GM23338 (cell line): ENCODE results near the gene FLOT1. TPM values are rescaled to one million over a fixed set of nuclear protein-coding genes. Genes with fewer than 3 reads are reported as not detected.

Experiments used
- ATAC-seq: fragments of 200-7000 bp; cut with Tn5 transposase; 3 replicates; pipeline ENCODE4 v1.9.1; 2020
- DNase-seq: peaks from one replicate; pipeline ENCODE4 v3.0.0-alpha.2; 2015; ENCODE audit warnings: low spot score
- H2AFZ ChIP-seq: fragments of 200-600 bp; sonication (generic); 2 replicates; pipeline ENCODE4 v1.8.0; 2016; ENCODE audit warnings: antibody characterized with exemption, mild to moderate bottlenecking, moderate library complexity
- H3F3A ChIP-seq: fragments of 200-600 bp; sonication (generic); replicated peaks from 2 replicates; pipeline ENCODE4 v1.8.0; 2017; ENCODE audit warnings: antibody characterized with exemption, mixed run types, low read depth
- H3K27ac ChIP-seq: fragments of 200-600 bp; sonication (generic); 2 replicates; pipeline ENCODE4 v1.6.1; 2016; ENCODE audit warnings: low read depth
- H3K27me3 ChIP-seq: fragments of 200-600 bp; sonication (generic); 2 replicates; pipeline ENCODE4 v1.8.0; 2016; ENCODE audit warnings: mild to moderate bottlenecking, mixed run types, moderate library complexity; ENCODE audit not compliant: insufficient read depth
- H3K36me3 ChIP-seq: fragments of 200-600 bp; sonication (generic); 2 replicates; pipeline ENCODE4 v1.8.0; 2016; ENCODE audit warnings: mild to moderate bottlenecking; ENCODE audit not compliant: insufficient read depth
- H3K4me1 ChIP-seq: fragments of 200-600 bp; sonication (generic); 2 replicates; pipeline ENCODE4 v1.8.0; 2016; ENCODE audit warnings: mild to moderate bottlenecking, moderate library complexity; ENCODE audit not compliant: insufficient read depth
- H3K4me2 ChIP-seq: fragments of 200-600 bp; sonication (generic); 2 replicates; pipeline ENCODE4 v1.7.1; 2017; ENCODE audit warnings: mixed run types
- H3K4me3 ChIP-seq: fragments of 200-600 bp; sonication (generic); 2 replicates; pipeline ENCODE4 v1.6.1; 2016; ENCODE audit warnings: mixed run types
- H3K79me2 ChIP-seq: fragments of 200-600 bp; sonication (generic); replicated peaks from 2 replicates; pipeline ENCODE4 v1.8.0; 2017; ENCODE audit warnings: mild to moderate bottlenecking; ENCODE audit not compliant: insufficient read depth
- H3K9me2 ChIP-seq: fragments of 200-600 bp; sonication (generic); 2 replicates; pipeline ENCODE4 v1.8.0; 2017; ENCODE audit not compliant: insufficient read depth
- H4K20me1 ChIP-seq: fragments of 200-600 bp; sonication (generic); replicated peaks from 2 replicates; pipeline ENCODE4 v1.8.0; 2017; ENCODE audit warnings: mild to moderate bottlenecking; ENCODE audit not compliant: insufficient read depth
- H3K27ac Mint-ChIP-seq: 2 replicates; pipeline ENCODE4 v1.8.0; 2020; ENCODE audit warnings: inconsistent platforms, mild to moderate bottlenecking, moderate library complexity, mixed read lengths
- H3K27me3 Mint-ChIP-seq: 3 replicates; pipeline ENCODE4 v1.8.0; 2022; ENCODE audit warnings: low read depth, mild to moderate bottlenecking, moderate library complexity, mixed read lengths, inconsistent platforms; ENCODE audit not compliant: insufficient read depth, poor library complexity
- H3K36me3 Mint-ChIP-seq: 3 replicates; pipeline ENCODE4 v1.8.0; 2021; ENCODE audit warnings: low read depth, mild to moderate bottlenecking, inconsistent platforms, moderate library complexity, mixed read lengths
- H3K4me1 Mint-ChIP-seq: 3 replicates; pipeline ENCODE4 v1.8.0; 2020; ENCODE audit warnings: mild to moderate bottlenecking, inconsistent platforms, mixed read lengths
- H3K4me3 Mint-ChIP-seq: 3 replicates; pipeline ENCODE4 v1.8.0; 2021; ENCODE audit warnings: moderate library complexity, mild to moderate bottlenecking, inconsistent platforms, mixed read lengths
- H3K9me3 Mint-ChIP-seq: 3 replicates; pipeline ENCODE4 v1.8.0; 2020; ENCODE audit warnings: moderate library complexity, mild to moderate bottlenecking, inconsistent platforms, mixed read lengths
- CREB1 ChIP-seq: fragments of 250-450 bp; sonication (Bioruptor Pico); IDR thresholded peaks from 2 replicates; pipeline ENCODE4 v1.5.0; 2020; ENCODE audit warnings: low read depth, mild to moderate bottlenecking, moderate library complexity
- POLR2AphosphoS5 ChIP-seq: IDR thresholded peaks from 2 replicates; pipeline ENCODE4 v1.6.1; 2016; ENCODE audit warnings: antibody characterized with exemption, low read depth
- ZNF462 ChIP-seq: fragments of 250-450 bp; sonication (Bioruptor Pico); IDR thresholded peaks from 2 replicates; pipeline ENCODE4 v1.5.0; 2020; ENCODE audit warnings: mild to moderate bottlenecking, moderate library complexity
- polyA plus RNA-seq: library from polyadenylated mRNA; unstranded; fragments of >200 nt; fragmentation: Nextera tagmentation; extraction: Ambion mirVana; gene quantifications from 2 replicates; pipeline ENCODE4 v1.2.1, GENCODE V29; 2016
- total RNA-seq: library from RNA; depleted of rRNA; stranded (reverse); fragments of >200 nt; shearing (Covaris generic); gene quantifications from 2 replicates; pipeline ENCODE4 v1.2.3, GENCODE V29; 2014

FLOT1 gene
- total and polyA plus RNA-seq, 2 experiments from 2014 or later = 72.2 to 94.5 TPM

DNA sequence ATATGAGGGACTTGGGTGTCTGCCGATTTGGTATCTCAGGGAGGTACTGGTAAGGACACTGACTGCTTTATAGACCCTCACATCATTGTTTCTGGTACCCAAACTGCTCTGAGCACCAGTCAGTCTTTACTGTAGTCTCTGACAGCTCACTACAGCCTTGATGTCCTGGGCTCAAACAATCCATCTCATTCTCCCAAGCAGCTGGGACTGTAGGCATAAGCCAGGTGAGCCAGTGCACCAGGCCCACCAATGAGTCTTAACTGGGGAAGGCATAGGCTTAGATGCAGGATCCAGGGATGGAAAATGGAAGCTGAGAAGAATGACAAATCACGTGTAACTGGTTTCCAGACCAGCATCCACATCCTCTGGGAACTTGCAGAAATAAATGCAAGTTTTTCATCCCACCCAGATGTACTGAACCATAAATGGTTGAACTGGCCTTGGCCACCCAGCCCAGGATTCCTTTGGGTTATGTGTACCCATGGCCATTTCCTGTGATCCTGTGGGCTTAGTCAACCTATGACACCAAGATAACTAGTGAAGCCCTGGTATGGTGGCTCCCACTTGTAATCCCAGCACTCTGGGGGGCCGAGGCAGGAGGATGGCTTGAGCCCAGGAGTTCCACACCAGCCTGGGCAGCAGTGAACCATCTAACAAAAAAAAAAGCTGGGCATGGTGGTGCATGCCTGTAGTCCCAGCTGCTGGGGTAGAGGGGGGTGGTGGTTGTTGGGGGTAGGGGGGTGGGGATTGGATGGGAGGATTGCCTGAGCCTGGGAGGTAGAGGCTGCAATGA is 16.6 kb downstream of the FLOT1 start:
- Histone ChIP-seq H3K4me3 (no peak overlapping the region), H3K9me2 (no peaks in the 10 kb centered on the region), H4K20me1 (peaks cover 43% of the 10 kb centered on the region), H3K27me3 (no peaks in the 10 kb centered on the region), H2AFZ (no peak overlapping the region), H3K4me2 (no peak overlapping the region), H3K79me2 (peaks cover 29% of the 10 kb centered on the region), H3K4me1 (peaks cover 6% of the 10 kb centered on the region), H3K27ac (peak overlapping the region; percentile 70), H3F3A (peaks cover 77% of the 10 kb centered on the region), H3K36me3 (peaks cover 41% of the 10 kb centered on the region)
- TF ChIP-seq ZNF462 (CRISPR knock-in tag) = no peak; the same call in 1 of the 2 replicates
- TF ChIP-seq CREB1 (CRISPR knock-in tag) = 0 out of 2 replicates have a peak, but pooled peaks have one; percentile 15
- peak; percentile 97 for TF ChIP-seq POLR2AphosphoS5
- Mint-ChIP-seq H3K4me1 (peaks cover 29% of the 10 kb centered on the region), H3K9me3 (peaks cover 5% of the 10 kb centered on the region; the same call in 1 of the 3 replicates), H3K27me3 (peaks cover 52% of the 10 kb centered on the region), H3K36me3 (peaks cover 80% of the 10 kb centered on the region), H3K4me3 (peak overlapping the region; percentile 27; the same call in 1 of the 3 replicates), H3K27ac (no peak overlapping the region)
- ATAC-seq (peak; percentile 22), DNase-seq (peak; percentile 63)
